ENCODE data around the gene ADAMTS17.

The ADAMTS17 gene

GRCh38 chr15:100163961-100164360 lies 177.8 kb downstream of the ADAMTS17 start:
- no peak for DNase-seq

- DNase-seq, result no peak
These were observed 180.8 kb downstream of the ADAMTS17 start for GRCh38 chr15:100160953-100161352.

GRCh38 chr15:100159436-100159835 lies 182.3 kb downstream of the ADAMTS17 start:
- DNase-seq, result no peak

GRCh38 chr15:100158356-100158755 lies 183.4 kb downstream of the ADAMTS17 start:
- DNase-seq, result no peak

- DNase-seq, result no peak
These were observed 185.6 kb downstream of the ADAMTS17 start for GRCh38 chr15:100156201-100156600.

- no peak for DNase-seq
These were observed 187.4 kb downstream of the ADAMTS17 start for GRCh38 chr15:100154338-100154737.

GRCh38 chr15:100152463-100152862 lies 189.3 kb downstream of the ADAMTS17 start:
- DNase-seq, result no peak

- no peak for DNase-seq
These were observed 190.9 kb downstream of the ADAMTS17 start for GRCh38 chr15:100150906-100151305.

- DNase-seq, result no peak
These were observed 193.9 kb downstream of the ADAMTS17 start for GRCh38 chr15:100147828-100148227.

GRCh38 chr15:100143378-100143777 lies 198.4 kb downstream of the ADAMTS17 start:
- no peak for DNase-seq

- DNase-seq, result no peak
These were observed 200.3 kb downstream of the ADAMTS17 start for GRCh38 chr15:100141311-100142001.

- DNase-seq, result no peak
These were observed 201.1 kb downstream of the ADAMTS17 start for GRCh38 chr15:100140527-100141308.

- DNase-seq, result no peak
These were observed 207.2 kb downstream of the ADAMTS17 start for GRCh38 chr15:100134586-100134985.

GRCh38 chr15:100134089-100134583 lies 207.6 kb downstream of the ADAMTS17 start:
- no peak for DNase-seq

GRCh38 chr15:100133001-100133400 lies 208.8 kb downstream of the ADAMTS17 start:
- no peak for DNase-seq

- DNase-seq, result no peak
These were observed 209.5 kb downstream of the ADAMTS17 start for GRCh38 chr15:100132309-100132708.

GRCh38 chr15:100131321-100132224 lies 210.2 kb downstream of the ADAMTS17 start:
- DNase-seq, result no peak

GRCh38 chr15:100129677-100130076 lies 212.1 kb downstream of the ADAMTS17 start:
- DNase-seq, result no peak

GRCh38 chr15:100125401-100126191 lies 216.2 kb downstream of the ADAMTS17 start:
- DNase-seq, result no peak

- no peak for DNase-seq
These were observed 216.8 kb downstream of the ADAMTS17 start for GRCh38 chr15:100124936-100125335.

GRCh38 chr15:100124361-100124760 lies 217.4 kb downstream of the ADAMTS17 start:
- no peak for DNase-seq

- DNase-seq, result no peak
These were observed 218.2 kb downstream of the ADAMTS17 start for GRCh38 chr15:100123611-100124010.

Measured in NCI-H1048 (cell line).